GM12865 (cell line): ENCODE measurements around the gene SERPINE3.

Source experiments
- DNase-seq: peaks from one replicate; pipeline ENCODE4 v3.0.0; 2010; ENCODE audit warnings: low read depth
- H3K4me3 ChIP-seq: 2 replicates; pipeline ENCODE4 v1.5.1; 2011; ENCODE audit warnings: mild to moderate bottlenecking, low read depth, low read length, control low read depth
- TF ChIP-seq, protein P1 (sequence below): IDR thresholded peaks from 2 replicates; pipeline ENCODE4 v1.5.1; 2011; ENCODE audit warnings: low read length, control low read depth, low read depth, inconsistent platforms; ENCODE audit not compliant: insufficient read depth; ENCODE audit errors: missing control alignments

Gene SERPINE3

DNA sequence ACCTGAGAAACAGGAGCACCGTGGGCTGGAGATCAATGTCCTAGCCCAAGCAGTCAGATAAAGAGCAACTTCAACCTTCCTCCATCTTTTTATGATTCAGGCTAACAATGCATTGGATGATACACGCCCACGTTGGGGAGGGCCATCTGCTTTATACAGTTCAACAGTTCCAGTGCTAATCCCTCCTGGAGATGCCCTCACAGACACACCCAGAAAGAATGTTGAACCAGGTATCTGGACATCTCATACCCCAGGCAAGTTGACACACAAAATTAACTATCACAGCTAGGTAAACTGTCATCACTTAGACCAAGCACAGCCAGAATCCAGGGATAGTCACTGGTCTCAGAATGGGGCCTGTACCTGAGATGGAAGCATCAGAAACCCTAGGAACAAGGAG is 20.6 kb upstream of the SERPINE3 start:
- no peak for DNase-seq
- no peak overlapping the region for H3K4me3 ChIP-seq
- TF ChIP-seq, protein P1, sequence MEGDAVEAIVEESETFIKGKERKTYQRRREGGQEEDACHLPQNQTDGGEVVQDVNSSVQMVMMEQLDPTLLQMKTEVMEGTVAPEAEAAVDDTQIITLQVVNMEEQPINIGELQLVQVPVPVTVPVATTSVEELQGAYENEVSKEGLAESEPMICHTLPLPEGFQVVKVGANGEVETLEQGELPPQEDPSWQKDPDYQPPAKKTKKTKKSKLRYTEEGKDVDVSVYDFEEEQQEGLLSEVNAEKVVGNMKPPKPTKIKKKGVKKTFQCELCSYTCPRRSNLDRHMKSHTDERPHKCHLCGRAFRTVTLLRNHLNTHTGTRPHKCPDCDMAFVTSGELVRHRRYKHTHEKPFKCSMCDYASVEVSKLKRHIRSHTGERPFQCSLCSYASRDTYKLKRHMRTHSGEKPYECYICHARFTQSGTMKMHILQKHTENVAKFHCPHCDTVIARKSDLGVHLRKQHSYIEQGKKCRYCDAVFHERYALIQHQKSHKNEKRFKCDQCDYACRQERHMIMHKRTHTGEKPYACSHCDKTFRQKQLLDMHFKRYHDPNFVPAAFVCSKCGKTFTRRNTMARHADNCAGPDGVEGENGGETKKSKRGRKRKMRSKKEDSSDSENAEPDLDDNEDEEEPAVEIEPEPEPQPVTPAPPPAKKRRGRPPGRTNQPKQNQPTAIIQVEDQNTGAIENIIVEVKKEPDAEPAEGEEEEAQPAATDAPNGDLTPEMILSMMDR, result no peak

DNA sequence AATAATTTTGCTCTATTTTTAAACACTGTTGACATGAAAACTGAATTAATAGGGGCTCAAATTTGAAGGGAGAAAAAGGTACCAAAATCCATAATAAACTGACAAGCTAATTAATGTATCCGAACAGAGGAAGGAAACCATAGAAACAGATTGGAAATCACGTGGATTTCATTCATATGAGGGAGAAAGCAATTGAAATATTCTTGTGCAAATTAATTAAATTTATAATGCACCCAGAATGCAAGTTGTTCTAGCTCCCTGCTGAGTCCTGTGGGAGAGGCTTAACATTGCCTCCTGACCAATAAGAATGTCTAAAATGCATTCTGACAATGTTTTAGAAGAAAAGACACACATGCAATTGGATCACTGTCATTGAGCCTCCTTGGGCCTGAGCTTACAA is 17.7 kb upstream of the SERPINE3 start:
- H3K4me3 ChIP-seq, result no peak overlapping the region
- TF ChIP-seq, protein P1, result no peak
- DNase-seq, result no peak

DNA sequence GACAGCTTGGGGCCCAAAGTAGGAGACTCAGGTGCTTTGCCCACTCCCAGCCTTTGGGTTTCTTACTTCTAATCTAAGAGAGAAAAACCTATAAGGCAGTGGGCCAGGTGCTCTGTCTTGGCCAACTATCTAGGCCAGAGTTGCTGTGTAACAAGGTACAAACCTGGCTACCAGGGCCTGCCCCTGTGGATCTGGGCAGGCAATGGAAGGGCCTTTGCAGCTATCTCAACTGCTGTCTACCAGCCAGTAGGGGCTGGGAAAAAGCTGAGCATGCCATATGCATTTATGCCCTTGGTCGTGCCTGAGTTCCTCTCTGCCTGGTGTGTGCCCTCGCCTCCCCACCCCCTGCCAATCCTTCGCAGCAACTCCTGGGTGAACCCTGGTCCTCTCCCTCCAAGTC is 16.7 kb upstream of the SERPINE3 start:
- DNase-seq, result no peak
- no peak overlapping the region for H3K4me3 ChIP-seq
- TF ChIP-seq, protein P1, result no peak

DNA sequence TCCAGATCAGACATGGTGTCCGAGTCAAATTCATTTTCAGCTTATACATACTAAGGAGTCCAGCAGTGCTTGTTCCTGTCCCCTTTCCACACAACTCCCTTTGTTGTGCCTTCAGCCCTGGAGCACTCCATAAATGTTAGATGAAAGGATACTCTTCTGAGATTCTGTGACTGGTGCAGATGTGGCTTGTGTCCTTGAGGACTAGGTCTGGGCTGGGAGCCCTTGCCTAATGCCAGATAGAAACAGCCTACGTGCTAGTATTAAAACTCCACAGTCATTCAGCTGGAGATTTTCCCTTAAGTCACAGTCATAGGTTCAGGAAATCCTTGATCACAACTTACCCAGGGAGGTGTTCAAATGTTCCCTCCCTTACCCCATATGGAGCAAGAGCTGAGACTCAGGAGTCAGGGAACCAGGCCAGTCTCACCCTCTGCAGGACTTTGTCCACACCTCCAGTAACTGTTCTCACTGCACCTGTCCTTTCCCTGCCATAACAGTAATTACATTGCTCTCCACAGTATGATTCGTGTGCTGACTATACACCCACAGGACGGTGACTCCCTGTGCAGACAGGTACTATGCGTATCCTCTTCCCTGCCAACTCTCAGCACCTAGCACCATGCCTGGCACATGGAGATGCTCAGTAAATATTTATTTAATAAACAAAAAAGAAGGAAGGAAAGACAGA is 15.5 kb upstream of the SERPINE3 start:
- no peak overlapping the region for H3K4me3 ChIP-seq
- TF ChIP-seq, protein P1, result no peak

DNA sequence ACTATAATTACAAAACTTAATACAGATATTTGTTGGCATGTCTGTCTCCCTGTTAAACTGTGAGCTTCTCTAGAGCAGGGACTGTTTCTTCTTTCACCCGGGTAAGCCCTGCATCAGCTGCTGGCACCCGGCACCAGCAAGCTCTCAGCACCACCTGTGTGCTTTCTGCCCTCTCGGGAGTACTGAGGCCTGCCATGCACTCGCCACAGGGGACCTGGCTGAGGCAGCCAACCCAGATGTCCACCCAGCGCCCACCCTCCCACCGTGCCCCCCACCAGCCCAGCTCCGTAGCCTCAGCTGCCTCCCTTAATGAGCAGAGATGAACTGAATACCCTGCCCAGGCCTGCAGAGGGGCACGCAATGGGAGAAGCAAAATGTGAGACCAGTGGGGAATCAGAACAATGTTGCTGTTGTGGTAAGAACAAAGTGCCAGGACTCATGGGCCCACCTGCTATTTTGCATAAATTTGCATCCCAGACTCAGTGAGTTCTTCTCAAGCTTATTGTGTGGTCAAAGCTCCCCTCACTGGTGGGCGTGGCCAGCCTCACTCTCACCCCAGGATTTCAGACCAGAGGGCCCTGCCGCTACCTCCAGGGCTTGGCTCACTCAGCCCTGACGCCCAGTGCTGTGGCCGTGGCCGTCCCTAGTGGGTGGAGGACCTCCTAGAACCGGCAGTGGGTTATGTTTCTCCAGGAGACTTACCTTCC is 14.6 kb upstream of the SERPINE3 start:
- TF ChIP-seq, protein P1, result no peak
- H3K4me3 ChIP-seq, result no peak overlapping the region
- DNase-seq, result peak; percentile 55

More for the DNA sequence above, 15.5 kb upstream of the SERPINE3 start:
- no peak for DNase-seq

DNA sequence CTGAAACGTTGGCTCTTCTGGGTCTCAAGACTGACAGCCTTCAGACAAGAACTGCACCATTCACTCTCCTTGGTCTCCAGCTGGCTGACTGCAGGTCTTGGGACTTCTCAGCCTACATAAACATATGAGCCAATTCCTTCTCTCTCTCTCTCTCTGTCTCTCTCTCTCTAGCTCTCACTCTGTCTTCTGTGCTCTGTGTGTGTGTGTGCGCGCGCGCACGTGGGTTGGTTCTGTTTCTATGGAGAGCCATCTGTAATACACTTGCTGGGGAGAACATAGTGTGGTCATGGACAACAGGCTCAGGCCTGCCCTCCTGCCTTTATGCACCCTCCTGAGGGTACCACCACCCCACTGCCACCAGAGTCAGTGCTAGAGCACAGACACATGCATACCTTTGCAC is 13.7 kb upstream of the SERPINE3 start:
- no peak overlapping the region for H3K4me3 ChIP-seq
- TF ChIP-seq, protein P1, result no peak
- DNase-seq, result no peak

DNA sequence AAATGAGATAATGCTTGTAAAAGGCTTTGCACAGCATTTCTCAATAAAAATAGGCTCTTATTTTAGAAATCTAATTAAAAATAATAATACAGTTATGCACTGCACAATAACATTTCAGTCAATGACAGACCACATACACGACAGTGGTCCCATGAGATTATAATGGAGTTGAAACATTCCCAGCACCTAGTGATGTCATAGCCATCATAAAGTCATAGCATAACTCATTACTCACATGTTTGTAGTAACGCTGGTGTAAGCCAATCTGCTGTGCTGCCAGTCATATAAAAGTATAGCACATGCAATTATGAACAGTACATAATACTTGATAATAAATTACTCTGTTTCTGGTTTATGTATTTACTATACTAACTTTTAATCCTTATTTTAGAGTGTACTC is 12.7 kb upstream of the SERPINE3 start:
- no peak overlapping the region for H3K4me3 ChIP-seq

More for the DNA sequence above, 12.7 kb upstream of the SERPINE3 start:
- TF ChIP-seq, protein P1, result no peak
- no peak for DNase-seq
